D721Med (cell line): ENCODE measurements around the gene KRT16.

Experiments
- DNase-seq: peaks from one replicate; pipeline ENCODE4 v3.0.0; 2011; ENCODE audit warnings: low spot score; ENCODE audit not compliant: insufficient read length
- FAIRE-seq: peaks from 2 replicates; lab custom pipeline; 2011; peaks lifted over from hg19 to GRCh38; lab: Jason Lieb, UNC
- TF ChIP-seq, protein P1 (sequence below): IDR thresholded peaks from 2 replicates; pipeline ENCODE4 v1.5.1; 2012; ENCODE audit warnings: mild to moderate bottlenecking, control low read depth; ENCODE audit not compliant: insufficient read depth; ENCODE audit errors: missing control alignments

The KRT16 gene

GRCh38 chr17:41650794-41651624, 38.4 kb upstream of the KRT16 start:
- no peak for FAIRE-seq

GRCh38 chr17:41649923-41650519, 37.5 kb upstream of the KRT16 start:
- FAIRE-seq (no peak), DNase-seq (no peak)
- TF ChIP-seq, protein P1, sequence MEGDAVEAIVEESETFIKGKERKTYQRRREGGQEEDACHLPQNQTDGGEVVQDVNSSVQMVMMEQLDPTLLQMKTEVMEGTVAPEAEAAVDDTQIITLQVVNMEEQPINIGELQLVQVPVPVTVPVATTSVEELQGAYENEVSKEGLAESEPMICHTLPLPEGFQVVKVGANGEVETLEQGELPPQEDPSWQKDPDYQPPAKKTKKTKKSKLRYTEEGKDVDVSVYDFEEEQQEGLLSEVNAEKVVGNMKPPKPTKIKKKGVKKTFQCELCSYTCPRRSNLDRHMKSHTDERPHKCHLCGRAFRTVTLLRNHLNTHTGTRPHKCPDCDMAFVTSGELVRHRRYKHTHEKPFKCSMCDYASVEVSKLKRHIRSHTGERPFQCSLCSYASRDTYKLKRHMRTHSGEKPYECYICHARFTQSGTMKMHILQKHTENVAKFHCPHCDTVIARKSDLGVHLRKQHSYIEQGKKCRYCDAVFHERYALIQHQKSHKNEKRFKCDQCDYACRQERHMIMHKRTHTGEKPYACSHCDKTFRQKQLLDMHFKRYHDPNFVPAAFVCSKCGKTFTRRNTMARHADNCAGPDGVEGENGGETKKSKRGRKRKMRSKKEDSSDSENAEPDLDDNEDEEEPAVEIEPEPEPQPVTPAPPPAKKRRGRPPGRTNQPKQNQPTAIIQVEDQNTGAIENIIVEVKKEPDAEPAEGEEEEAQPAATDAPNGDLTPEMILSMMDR, result no peak

More at GRCh38 chr17:41650794-41651624, 38.4 kb upstream of the KRT16 start:
- TF ChIP-seq, protein P1, result no peak
- DNase-seq, result no peak

DNA sequence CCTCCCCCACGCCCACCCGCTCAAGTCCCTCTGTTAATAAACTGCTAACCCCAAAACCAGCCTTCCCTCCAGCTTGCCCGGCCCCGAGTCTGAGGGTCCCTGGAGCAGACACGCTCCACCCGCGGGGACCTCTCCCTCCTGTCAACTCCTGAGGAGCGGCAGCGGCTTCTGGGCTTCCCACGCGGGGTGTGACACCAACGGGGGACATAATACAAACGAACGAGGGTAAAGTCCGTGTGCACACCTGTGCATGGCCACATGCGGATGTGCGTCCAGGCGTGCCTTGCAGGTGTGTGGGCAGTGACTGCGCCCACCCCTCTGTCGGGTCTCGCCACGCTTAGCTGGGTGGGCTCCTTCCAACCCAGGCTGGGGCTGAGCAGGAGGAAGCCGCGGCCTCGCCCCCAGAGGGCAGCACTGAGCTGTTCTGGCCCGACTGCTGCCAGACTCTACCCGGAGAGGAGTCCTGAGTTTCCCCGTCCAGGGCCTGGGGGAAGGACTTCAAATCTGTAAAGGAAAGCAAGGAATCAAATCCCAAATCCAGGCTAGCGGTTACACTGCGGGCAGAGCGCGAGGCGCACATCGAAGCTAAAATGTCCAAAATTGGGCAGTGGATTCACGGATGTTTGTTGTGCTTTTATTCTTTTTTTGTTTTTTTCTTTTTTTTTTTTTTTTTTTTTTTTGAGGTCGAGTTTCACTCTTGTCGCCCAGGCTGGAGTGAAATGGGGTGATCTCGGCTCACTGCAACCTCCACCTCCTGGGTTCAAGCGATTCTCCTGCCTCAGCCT, 36.0 kb upstream of the KRT16 start:
- TF ChIP-seq, protein P1, result peak; percentile 88
- peak; percentile 81 for DNase-seq

GRCh38 chr17:41647940-41648410, 35.4 kb upstream of the KRT16 start:
- DNase-seq (peak; percentile 80), FAIRE-seq (no peak)
- TF ChIP-seq, protein P1, result peak; percentile 94

More for the DNA sequence above, 36.0 kb upstream of the KRT16 start:
- FAIRE-seq, result no peak

DNA sequence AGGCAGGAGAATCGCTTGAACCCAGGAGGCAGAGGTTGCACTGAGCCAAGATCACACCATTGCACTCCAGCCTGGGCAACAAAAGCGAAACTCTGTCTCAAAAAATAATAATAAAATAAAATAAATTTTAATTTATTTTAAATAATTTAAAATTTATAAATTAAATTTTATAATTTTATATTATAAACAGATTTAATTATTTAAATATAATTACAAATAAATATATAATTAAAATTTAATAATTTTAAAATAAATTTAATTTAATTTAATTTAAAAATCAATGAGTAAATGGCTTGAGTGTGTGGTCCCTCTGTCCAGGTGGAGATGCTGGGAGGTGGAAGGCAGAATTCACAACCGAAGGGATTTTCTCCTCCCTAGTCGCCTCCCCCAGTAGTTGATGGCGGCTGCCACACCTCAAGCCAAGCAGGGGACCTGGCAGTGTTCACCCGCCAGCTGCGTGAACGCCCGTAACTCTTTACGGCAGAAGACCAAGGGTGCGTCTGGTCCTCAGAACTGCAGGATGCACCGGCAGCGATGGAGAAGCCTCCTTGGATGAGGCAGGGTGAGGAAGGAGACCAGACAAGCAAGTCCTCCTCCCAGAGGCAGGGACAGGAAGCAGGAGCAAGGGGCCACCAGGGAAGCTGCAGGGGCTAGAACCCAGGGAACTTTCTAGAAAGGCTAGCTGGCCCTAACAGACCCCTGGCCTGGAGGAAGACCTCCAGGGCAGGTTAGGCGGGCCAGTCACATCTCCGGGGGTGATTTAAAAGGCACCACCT, 34.7 kb upstream of the KRT16 start:
- no peak for FAIRE-seq
- TF ChIP-seq, protein P1, result no peak
- DNase-seq, result no peak
